Posterior vena cava (tissue), 2 donors: ENCODE results near the gene ARHGAP32. TPM values are rescaled to one million over a fixed set of nuclear protein-coding genes. Genes with fewer than 3 reads are reported as not detected.

Experiments
- DNase-seq: peaks from one replicate; pipeline ENCODE4 v3.0.0-alpha.2; 2020; ENCODE audit warnings: low spot score
- intact Hi-C, 2 donors: fragments of 100-400 bp; cut with DNase I; formaldehyde crosslinking; loops; one replicate each; pipeline versions ENCODE4 v1.14.1 to v1.14.2; 2022 to 2023
- long read RNA-seq, 2 donors: library from polyadenylated mRNA; unstranded; transcript quantifications; one replicate each; pipeline ENCODE4 v2.0.0, GENCODE V29; 2020 to 2021
- total RNA-seq, 2 donors: library from RNA; stranded (reverse); fragmentation: NEBNext Ultra II Directional; extraction: Animal tissue kit (Norgen Biotek cat#: 25700); gene quantifications; one replicate each; pipeline ENCODE4 v1.2.1, GENCODE V29; 2021
- donor health status: DM: yes; HTN: yes; CAD: no.
- donor health status: DM: yes; HTN: yes; CAD: no.

The ARHGAP32 gene
- 10 to 100 TPM in 1 of 2 donors, 1 to 10 TPM in 1; 9.9 to 14.5 TPM for total RNA-seq
- long read RNA-seq, donor 1, partial matches to known transcripts = 0 of 2 reads
- long read RNA-seq, donor 1, other reads (novel, unspliced or antisense) = 2 of 2 reads
- long read RNA-seq, donor 2, partial matches to known transcripts = 0 of 1 reads
- long read RNA-seq, donor 2, other reads (novel, unspliced or antisense) = 1 of 1 reads

DNA sequence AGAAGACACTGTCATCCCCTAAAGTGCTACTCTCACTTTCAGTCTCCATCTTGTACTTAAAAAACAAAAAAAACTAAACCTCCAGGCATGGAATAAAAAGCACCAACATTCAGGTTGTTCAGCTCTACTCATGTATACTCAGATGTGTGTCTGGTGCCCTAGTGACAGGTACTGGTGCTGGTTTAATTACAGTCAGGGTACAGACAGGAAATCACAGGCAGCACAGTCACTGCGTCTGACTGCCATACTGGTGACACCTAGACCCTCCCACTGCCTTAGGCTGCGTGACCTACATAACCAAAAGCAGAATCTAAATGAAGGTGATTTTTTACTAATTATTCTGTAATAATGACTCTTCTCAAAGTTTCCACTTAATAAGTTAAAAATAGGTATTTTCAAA lies at the start of gene ARHGAP32:
Gene ARHGAP32 (minus strand): TSS at position 176 of the 400 bp plus-strand sequence. CDS start 127 bp downstream, at position 49.
- intact Hi-C loops = no loop called here
- DNase-seq = no peak

DNA sequence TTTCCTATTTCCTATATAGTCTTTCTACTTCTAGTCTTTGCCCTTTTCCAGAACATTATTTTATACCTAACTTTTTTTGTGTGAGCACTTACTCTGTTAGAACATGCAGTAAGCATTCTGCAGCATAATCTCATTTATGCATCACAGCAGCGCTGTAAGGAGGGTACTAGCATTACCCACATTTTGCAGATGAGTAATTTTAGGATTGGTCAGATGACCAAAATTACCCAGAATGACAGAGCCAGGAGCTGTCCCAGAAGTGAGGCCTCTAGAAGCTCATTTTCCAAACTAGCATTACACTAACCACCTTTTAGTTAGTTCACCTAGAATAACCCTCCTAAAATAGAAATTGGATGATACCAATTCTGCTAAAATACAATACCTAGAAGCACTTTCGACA lies 47.1 kb upstream of the ARHGAP32 start:
- DNase-seq = no peak
- intact Hi-C loops = no loop called here

DNA sequence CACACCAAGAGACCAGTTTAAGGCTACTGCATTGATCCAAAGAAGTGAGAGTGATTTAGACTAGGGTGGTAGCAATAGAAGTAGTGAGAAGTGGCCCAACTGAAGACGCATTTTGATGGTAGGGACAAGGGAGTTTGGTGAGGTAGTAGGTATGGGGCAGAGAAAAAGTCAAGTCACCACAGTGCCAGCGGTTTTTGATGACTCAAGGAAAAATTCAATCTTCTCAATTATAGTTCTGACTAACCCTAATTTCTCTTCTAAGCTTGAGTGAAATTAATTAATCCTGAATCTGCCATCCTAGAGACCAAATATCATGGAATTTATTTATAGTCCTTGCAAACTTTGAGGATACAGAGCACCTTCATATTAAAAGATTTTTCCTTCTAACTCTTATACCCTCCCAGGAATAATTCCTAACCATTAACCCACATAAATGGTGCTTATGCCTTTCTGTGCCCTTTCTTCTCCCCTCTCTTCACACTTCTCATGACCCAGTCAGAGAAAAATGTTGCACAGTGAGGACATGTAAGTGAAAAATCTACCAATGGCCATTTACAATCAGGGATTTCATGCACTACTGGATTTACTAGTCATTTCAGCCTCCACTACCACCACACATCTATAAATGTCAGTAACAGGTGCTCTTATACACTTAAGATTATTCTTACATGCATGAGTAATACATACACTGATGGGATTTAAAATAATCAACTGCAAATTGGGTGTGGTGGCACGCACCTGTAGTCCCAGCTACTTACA lies 45.9 kb upstream of the ARHGAP32 start:
- no peak for DNase-seq
- intact Hi-C loops = no loop called here

DNA sequence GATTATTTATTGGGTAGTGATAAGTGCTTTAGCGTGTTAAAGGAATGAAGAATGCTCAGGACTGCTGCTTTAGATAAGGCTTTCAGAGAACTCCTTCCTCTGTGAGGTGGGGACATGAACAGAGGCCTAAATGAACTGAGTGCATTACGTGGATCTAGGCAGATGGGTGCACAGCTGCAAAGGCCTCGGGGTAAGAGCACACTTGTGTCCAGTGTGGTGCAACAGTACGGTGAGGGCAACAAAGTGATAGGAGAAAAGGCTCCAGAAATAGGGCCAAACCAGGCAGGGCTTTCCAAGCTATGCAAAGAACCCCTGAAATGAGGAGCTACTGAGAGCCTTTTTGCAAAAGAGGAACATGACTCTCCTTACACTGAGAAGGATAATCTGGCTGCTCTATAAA lies 45.3 kb upstream of the ARHGAP32 start:
- intact Hi-C loops = no loop called here
- DNase-seq = no peak

DNA sequence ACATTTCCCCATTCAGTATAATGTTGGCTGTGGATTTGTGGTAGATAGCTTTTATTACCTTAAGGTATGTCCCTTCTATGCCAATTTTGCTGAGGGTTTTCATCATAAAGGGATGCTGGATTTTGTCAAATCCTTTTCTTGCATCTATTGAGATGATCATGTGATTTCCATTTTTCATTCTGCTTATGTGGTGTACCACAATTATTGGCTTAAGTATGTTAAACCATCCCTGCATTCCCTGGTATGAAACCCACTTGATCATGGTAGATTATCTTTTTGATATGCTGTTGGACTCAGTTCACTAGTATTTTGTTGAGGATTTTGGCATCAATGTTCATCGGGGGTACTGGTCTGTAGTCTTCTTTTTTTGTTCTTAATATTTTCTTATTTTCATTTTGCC lies 44.7 kb upstream of the ARHGAP32 start:
- intact Hi-C loops = no loop called here
- DNase-seq = no peak

DNA sequence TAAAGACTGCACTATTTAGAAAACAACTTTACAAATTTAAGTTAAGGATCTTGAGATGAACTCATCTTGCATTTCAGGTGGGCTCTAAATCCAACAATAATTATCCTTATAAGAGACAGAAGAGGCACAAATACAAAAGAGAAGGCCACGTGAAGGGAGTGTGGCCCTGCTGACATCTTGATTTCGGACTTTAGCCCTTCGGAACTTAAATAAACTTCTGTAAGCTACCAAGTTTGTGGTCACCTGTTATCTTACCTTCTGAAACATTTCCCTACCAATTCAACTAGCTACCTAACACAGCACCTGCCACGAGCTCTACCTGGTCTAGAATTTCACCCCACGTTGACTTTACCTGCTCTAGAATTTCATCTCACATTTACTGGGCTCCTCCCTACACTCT lies 42.9 kb upstream of the ARHGAP32 start:
- intact Hi-C loops = no loop called here
- DNase-seq = no peak

DNA sequence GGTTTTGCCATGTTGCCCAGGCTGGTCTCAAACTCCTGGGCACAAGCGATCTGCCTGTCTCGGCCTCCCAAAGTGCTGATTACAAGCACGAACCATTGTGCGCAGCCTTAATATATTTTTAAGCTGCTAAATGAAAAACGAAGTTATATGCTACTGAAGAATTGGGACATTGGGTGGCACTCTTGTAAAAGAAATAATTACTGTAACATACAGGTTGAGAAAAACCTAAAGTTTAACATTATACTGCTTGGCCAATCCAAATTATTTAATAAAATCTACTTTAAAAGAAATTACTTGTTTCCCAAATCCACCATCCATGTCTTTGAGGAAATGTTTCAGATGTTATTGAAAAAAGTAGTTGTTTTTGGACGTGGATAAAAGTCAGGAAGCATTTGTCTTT lies 37.9 kb upstream of the ARHGAP32 start:
- no peak for DNase-seq
- intact Hi-C loops = no loop called here

DNA sequence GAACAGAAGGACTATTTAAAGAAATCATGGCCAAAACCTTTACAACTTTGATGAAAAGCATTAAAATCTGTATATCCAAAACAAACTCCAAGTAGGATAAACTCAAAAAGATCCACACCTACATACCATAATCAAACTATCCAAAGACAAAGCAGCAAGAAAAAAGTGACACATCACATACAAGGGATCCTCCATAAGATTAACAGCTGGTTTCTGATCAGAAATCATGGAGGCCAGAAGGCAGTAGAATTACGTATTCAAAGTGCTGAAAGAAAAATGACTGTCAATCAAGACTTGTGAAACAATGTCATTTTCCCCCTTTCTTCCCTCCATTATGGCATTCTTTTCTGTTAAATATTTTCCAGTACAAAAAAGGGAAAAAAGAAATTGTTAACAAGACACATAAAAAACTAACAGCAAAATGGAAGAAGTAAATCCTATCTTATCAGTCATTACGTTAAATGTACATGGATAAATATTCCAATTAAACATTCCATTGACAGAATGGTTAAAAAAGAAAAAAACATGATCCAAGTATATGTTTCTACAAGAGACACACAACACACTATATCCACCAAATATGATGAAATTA lies 34.2 kb upstream of the ARHGAP32 start:
- intact Hi-C loops = no loop called here
- DNase-seq = no peak

DNA sequence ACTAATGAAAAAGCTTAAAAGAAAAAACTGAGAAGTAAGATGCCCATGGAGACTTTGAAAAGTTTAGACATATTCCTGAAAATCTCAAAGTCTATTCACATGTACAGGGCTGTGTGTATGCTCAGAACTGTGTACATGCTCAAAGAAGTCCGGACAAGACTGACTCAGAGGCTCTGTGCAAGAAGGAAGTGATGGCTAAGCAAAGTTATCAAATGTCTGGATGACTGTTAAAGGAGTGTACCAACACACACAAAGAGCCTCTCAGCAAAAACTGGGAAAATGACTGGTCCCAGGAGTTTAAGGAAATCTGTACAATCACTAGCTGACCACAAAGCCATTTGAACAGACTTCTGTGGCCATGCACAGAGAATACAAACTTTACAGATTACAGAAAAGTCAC lies 33.1 kb upstream of the ARHGAP32 start:
- intact Hi-C loops = no loop called here
- DNase-seq = no peak

DNA sequence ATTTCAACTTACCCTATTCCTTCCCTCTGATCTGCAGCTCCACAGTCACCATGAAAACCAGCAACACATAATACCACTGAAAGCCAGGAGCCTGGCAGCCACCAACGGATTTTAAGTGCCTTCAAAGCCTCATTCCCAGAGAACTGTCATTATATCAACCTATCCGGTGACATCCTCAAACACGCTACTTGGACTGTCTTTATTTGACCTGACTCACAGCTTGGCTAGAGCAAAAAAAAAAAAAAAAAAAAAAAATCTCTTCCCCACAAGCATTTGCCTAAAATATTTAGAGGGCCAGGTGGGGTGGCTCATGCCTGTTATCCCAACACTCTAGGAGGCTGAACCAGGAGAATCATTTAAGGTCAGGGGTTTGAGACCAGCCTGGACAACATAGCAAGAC lies 32.4 kb upstream of the ARHGAP32 start:
- intact Hi-C loops = no loop called here
- DNase-seq = no peak

DNA sequence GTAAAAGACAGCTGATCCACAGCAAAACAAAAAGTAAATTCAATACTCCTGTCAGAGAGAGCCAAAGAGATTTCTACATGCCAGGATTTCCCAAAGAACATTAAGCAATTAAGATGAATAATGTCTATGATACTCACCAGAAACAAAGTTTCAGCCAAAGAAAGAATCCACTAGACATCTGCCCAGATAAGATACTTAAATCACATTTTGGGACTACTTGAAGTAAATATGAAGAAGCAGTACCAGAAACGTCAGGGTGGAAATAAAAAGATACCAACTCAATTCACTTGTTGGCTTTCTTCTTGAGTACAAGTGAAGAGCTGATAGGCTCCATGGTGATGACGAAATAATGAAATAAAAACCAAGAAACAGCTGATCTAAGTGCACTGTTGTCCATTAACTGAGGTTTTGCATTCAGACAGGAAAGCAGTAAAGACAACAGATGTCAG lies 31.6 kb upstream of the ARHGAP32 start:
- DNase-seq = no peak
- intact Hi-C loops = no loop called here

DNA sequence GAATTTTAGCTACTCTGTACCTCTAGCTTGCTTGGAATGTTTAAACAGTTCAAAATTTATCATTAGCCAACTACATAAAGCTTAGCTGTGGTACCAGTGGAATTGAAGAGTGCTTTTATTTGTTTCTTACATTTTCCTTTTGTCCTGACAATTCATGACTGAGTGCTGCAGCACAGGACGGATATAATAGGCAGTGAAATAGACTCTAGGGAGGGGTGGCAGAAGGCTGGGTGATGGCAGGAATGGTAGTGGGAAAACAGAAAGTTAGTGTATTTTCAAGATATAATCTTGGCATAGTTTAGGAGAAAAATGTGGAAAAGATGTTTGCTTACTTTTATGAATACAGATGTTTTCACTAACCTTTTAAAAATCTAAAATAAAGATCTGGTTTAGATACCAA lies 31.1 kb upstream of the ARHGAP32 start:
- DNase-seq = no peak
- intact Hi-C loops = no loop called here

DNA sequence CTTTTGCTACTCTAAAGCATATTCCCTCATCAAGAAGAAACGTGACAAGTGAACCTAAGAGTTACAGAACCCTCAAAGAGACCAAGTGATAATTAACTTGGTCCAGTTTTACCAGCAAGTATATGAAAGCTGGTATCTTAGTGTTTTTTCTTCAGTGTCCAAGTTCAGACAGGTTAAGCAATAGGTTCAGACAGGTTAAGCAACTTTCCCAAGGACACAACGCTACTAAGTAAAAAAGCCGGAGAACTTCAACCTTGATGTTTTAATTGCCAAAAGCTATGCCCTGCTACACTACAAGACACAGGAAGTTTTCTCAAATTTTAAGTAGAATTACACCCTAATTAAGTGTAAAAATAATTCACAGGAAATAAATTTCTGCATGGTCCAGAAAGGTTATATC lies 30.0 kb upstream of the ARHGAP32 start:
- intact Hi-C loops = no loop called here
- no peak for DNase-seq

DNA sequence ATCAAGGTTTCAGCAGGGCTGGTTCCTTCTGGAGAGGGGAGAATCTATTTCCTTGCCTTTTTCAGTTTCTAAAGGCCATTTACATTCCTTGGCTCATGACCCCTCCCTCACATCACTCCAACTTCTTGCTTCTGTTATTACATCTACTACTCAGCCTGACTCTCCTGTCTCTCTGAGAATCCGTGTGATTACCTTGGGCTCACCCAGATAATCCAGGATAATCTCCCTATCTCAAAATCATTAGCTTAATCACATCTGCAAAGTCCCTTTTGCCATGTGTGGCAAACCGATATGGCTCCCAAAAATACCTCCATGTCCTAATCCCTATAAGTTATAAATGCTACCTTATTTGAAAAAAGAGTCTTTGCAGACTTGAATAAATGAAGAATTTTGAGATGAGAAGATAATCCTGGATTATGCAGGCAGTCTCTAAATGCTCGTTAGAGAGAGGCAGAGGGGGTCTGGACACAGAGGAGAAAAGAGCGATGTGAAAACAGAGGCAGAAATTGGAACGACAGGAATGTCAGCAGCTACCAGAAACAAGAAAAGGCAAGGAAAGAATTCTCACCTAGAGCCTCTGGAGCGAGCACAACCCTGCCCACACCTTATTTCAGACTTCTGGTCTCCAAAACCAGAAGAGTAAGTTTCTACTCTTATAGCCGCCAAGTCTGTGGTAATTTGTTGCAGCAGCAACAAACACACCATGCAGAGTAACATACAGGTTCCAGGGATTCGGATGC lies 23.6 kb upstream of the ARHGAP32 start:
- intact Hi-C loops = no loop called here
- no peak for DNase-seq

DNA sequence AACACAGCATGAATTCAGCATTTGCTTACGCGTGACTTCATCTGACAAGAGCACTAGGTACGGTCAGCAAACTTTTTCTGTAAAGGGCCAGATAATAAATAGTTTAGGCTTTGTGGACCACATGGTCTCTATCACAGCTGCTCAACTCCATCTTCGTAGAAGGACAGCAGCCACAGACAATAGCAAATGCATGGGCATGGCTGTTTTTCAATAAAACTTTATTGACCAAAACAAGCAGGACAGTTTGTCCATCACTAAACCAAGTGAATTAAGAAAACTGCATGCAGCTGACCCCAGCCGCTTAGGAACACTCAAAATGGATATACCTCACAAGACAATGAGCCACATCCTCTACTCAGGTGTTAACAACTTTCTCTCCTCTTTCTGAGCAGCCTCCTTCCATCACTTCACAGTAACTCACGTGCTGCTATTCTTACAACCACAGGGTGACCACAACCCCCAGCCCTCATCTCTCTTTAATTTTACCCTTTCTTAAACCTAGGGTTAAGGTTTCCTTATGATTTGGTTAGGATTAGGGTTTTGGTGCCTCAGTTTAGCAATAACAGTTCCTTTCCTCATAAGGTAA lies 22.7 kb upstream of the ARHGAP32 start:
- intact Hi-C loops = no loop called here
- DNase-seq = no peak

DNA sequence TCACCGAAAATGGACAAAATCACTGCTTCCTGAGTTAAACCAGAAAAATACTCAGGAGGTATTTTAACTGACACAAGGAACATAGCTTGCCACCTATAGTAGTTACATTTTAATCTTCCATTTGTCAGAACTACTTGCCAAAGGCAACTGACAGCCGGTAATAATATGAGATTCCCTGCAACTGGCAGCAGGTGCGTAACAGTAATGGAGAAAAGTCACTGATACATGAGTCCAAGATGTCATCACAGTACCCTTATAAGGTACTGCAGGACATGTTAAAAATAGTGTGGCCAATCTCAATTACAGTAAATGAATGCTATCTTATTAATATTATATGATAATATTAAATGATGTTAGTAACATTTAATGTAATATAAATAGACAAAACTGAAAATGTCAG lies 21.1 kb upstream of the ARHGAP32 start:
- DNase-seq = no peak
- intact Hi-C loops = no loop called here

DNA sequence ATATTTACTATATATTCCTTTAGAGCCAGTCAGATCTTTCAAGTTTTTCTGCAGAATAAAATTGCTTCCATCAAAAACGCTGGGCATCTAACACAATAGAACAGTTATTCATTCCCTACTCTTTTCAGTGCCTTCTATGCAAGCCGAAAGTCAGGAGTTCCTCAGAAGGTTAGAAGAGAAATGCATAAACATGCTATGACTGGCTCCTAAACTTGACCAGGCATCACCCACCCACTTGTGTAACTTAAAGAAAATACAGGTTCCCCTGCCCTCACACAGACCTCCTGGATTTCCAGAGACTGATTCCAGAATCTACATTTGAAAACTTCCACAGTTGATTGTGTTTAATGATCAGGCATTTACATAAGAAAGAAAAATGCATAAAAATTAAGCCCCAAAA lies 19.3 kb upstream of the ARHGAP32 start:
- intact Hi-C loops = no loop called here
- no peak for DNase-seq

DNA sequence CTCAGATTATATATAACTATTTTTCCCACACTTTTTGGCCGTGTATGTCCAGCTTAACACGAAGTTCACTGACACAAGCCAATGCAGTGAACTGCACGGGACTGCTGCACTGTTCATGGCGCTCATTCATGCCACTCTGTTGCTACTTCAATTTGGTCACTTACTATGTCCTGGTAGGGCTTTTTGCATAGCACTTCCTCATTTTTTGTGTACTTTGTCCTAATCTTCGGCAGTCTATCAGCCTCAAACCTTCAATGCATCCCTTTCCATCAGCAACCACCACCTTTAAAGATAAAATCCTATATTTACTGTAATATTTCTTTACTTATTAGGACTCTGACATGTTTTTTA lies 18.7 kb upstream of the ARHGAP32 start:
- DNase-seq = no peak
- intact Hi-C loops = no loop called here

DNA sequence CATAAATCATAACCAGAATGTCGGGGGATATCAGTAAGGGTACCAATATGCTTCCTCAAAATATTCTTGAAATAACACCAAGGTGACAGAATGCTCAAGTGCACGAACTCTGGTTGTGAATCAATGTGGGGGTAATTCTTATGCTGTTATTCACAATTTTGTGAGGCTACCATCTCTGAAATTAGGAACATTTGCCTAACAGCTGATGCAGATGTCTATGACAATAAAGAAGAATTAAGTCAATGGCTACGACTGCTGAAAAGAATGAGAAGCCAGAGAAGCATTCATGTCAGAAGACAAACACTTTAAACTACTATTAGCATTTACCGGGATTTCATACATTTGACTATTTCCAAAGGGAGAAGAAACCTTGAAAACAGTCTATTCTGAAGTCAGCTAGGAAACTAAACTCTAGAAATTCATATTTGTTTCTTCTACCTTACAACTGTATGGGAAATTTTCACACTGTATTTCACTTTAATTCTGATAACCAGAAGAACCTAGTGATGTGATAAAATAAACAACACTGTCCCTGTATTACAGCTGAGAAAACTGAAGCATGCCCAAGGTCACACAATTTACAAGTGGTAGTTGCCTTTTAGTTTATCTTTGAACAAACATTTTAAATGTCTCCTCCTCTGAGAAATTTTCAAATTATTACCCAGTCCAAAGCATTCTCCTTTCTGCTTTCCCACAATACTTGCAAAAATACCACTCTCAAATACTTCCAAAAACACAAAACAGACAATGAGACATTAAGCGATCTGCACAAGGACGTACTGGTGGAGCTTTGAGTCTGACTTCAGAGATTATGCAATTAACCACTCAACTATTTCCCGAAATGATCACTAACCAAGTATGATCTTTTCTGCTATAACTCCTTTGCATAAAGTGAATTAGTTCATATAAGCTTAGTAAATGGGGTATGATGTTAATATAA lies 18.0 kb upstream of the ARHGAP32 start:
- intact Hi-C loops = no loop called here
- no peak for DNase-seq
